Esophagus squamous epithelium (tissue), 5 donors: Measurements from ENCODE around the gene LINC00237. TPM values are rescaled to one million over a fixed set of nuclear protein-coding genes. Genes with fewer than 3 reads are reported as not detected.

Experiments used
- DNase-seq: peaks from one replicate; lab custom pipeline; 2025; lab: John Stamatoyannopoulos, UW
- H3K27ac ChIP-seq, 4 donors: fragments of 200-600 bp; sonication (generic); one replicate each; pipeline ENCODE4 v1.5.1; 2016 to 2019; ENCODE audit warnings: mild to moderate bottlenecking in 1 of 4
- H3K27me3 ChIP-seq, 4 donors: fragments of 200-600 bp; sonication (generic); 1 replicate in 3 of 4; 2 replicates in 1 of 4; pipeline versions ENCODE4 v1.5.1 to v1.6.0; 2017 to 2021; ENCODE audit warnings: antibody characterized with exemption in 1 of 4
- H3K36me3 ChIP-seq, 3 donors: fragments of 200-600 bp; sonication (generic); one replicate each; pipeline ENCODE4 v1.5.1; 2016 to 2019
- H3K4me1 ChIP-seq, 3 donors: fragments of 200-600 bp; sonication (generic); one replicate each; pipeline ENCODE4 v1.5.1; 2017 to 2019
- H3K4me3 ChIP-seq, 4 donors: fragments of 200-600 bp; sonication (generic); 1 replicate in 3 of 4; 2 replicates in 1 of 4; pipeline ENCODE4 v1.5.1; 2016 to 2019; ENCODE audit warnings: mild to moderate bottlenecking in 2 of 4, moderate library complexity in 1 of 4
- H3K9me3 ChIP-seq, 3 donors: fragments of 200-600 bp; sonication (generic); one replicate each; pipeline ENCODE4 v1.5.1; 2016 to 2019
- POLR2A ChIP-seq, 4 donors: fragments of 450-650 bp; IDR thresholded peaks; one replicate each; pipeline ENCODE4 v1.6.1; 2017; ENCODE audit warnings: antibody characterized with exemption in 4 of 4, mild to moderate bottlenecking in 4 of 4, moderate library complexity in 3 of 4
- WGBS, 2 donors: methylation state at CpG; one replicate each; pipeline ENCODE4 v1.1.5; 2018; 5-methylcytosine and 5-hydroxymethylcytosine counted together
- intact Hi-C: fragments of 100-400 bp; cut with DNase I; formaldehyde crosslinking; loops from one replicate; pipeline ENCODE4 v1.15.0; 2022
- total RNA-seq, 4 donors: library from RNA; depleted of rRNA; stranded (reverse); fragments of >200 nt; gene quantifications; one replicate each; pipeline ENCODE4 v1.1.0, GENCODE V29; 2016
- TF ChIP-seq, protein P1 (sequence below), 6 experiments: fragments of 450-650 bp in 4 of 6; fragments of 200-600 bp in 2 of 6; sonication (generic) in 2 of 6; IDR thresholded peaks; one replicate each; pipeline ENCODE4 v1.5.1; 2016 to 2019; ENCODE audit warnings: antibody characterized with exemption in 6 of 6, mild to moderate bottlenecking in 4 of 6, moderate library complexity in 4 of 6
- donor health status: DM: yes; HTN: yes; CAD: no.

Gene LINC00237
- total RNA-seq, 4 donors from 2014 or later = not detected

- H3K36me3 ChIP-seq = peaks cover 0 to 53% (median 0%) of the 10 kb centered on the region in 3 donors
- no peaks in the 10 kb centered on the region for H3K9me3 ChIP-seq
- TF ChIP-seq, protein P1, sequence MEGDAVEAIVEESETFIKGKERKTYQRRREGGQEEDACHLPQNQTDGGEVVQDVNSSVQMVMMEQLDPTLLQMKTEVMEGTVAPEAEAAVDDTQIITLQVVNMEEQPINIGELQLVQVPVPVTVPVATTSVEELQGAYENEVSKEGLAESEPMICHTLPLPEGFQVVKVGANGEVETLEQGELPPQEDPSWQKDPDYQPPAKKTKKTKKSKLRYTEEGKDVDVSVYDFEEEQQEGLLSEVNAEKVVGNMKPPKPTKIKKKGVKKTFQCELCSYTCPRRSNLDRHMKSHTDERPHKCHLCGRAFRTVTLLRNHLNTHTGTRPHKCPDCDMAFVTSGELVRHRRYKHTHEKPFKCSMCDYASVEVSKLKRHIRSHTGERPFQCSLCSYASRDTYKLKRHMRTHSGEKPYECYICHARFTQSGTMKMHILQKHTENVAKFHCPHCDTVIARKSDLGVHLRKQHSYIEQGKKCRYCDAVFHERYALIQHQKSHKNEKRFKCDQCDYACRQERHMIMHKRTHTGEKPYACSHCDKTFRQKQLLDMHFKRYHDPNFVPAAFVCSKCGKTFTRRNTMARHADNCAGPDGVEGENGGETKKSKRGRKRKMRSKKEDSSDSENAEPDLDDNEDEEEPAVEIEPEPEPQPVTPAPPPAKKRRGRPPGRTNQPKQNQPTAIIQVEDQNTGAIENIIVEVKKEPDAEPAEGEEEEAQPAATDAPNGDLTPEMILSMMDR (IDR thresholded peaks at IDR 0.05) = no peak
- no peak for TF ChIP-seq POLR2A (IDR thresholded peaks at IDR 0.05)
- H3K27me3 ChIP-seq = no peaks in the 10 kb centered on the region
- 87 to 88% methylated on average over 9 to 15 of the region's 16 CpGs for WGBS, 2 donors
- intact Hi-C loops = no loop called here
- no peak overlapping the region for H3K27ac ChIP-seq
- DNase-seq = no peak
- no peak overlapping the region for H3K4me3 ChIP-seq
- H3K4me1 ChIP-seq = no peaks in the 10 kb centered on the region
Observed at GRCh38 chr20:21133917-21134622, 27.9 kb upstream of the LINC00237 start.

DNA sequence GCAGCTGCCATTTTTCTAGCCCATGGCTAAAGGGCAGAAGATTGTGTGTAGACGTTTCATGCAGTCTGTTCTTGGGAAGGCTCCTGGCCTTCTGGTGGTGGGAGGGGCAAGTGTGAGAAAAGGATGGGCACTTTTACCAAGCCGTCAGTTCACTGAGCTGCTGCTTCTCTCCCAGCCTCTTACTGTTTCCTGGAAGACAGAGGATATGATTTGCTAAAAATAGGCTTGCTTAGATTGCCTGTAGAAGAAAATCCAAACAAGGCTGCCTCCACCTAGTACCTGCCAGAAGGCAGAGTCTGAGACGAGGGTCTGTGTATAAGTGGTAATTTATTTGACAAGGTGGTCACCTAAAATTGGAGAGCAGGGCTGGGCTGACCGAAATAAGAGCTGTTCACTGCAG, 27.2 kb upstream of the LINC00237 start:
- WGBS, 2 donors = 82 to 96% methylated on average over 4 of the region's 4 CpGs
- Histone ChIP-seq H3K4me1 (no peaks in the 10 kb centered on the region), H3K4me3 (no peak overlapping the region), H3K36me3 (peaks cover 0 to 51% (median 0%) of the 10 kb centered on the region in 3 donors), H3K27me3 (no peaks in the 10 kb centered on the region), H3K27ac (no peak overlapping the region), H3K9me3 (no peaks in the 10 kb centered on the region)
- DNase-seq = no peak
- intact Hi-C loops = no loop called here
- TF ChIP-seq, protein P1 (IDR thresholded peaks at IDR 0.05) = no peak
- no peak for TF ChIP-seq POLR2A (IDR thresholded peaks at IDR 0.05)

DNA sequence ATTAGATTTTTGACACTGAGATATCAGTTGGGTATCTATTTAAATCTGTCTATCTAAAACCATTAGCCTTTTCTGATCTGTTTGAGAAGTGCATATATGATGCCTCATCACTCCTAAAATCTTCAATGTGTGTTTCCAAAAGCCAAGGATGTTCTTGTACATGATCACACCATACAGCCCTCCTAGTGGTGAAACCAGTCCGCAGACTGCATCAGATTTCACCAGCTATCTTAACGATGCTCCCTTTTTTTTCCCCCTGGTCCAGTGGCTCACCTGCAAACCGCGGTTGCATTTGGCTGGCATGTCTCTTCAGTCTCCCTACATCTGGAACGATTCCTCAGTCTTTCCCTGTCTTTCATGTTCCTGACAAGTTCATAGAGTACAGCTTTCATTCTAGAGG, 23.7 kb upstream of the LINC00237 start:
- WGBS, 2 donors = 84 to 93% methylated on average over 5 of the region's 5 CpGs

DNA sequence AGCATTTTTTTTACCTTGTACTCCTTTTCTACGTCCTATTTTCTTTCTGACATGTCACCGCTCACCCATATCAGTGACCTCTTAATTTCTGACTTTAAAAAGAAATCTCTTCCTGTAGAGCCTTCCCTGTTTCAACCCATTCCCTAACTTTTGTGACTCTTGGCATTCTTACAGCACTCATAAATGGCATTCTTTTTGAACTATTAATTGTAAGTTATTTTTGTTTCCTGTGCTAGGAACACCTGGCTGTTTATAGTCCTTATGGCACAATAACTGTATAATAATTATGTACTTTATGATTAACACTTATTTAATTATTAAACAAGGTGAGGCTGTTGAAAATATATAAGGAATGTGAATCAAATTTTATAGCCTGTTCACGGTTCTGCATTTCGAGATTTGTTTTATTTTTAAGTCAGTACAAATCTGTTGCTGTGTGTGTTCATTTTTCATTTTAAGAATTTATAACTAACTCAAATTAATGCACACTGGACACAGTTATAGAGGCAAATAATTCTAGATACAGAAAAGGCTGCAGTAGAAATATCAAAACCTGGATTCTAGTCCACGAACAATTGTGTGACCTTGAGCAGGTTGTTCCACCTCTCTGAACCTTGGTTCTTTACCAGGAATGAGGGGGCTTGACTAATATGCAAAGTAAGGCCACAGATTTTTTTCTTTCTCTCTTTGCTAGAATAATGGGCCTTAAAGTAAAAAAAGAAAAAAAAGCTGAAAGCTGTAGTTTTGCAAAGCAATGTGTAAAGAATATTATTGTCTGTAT, 21.2 kb upstream of the LINC00237 start:
- intact Hi-C loops = no loop called here
- no peak for DNase-seq
- Histone ChIP-seq H3K4me3 (no peak overlapping the region), H3K27ac (no peak overlapping the region), H3K4me1 (peaks cover 0 to 24% (median 5%) of the 10 kb centered on the region in 3 donors), H3K36me3 (peaks cover 0 to 20% (median 0%) of the 10 kb centered on the region in 3 donors), H3K9me3 (no peaks in the 10 kb centered on the region), H3K27me3 (no peaks in the 10 kb centered on the region)
- TF ChIP-seq, protein P1 (IDR thresholded peaks at IDR 0.05) = no peak
- TF ChIP-seq POLR2A (IDR thresholded peaks at IDR 0.05) = no peak
- WGBS, 2 donors = 83 to 88% methylated on average over 5 of the region's 5 CpGs

More for the DNA sequence above, 23.7 kb upstream of the LINC00237 start:
- no peaks in the 10 kb centered on the region for H3K27me3 ChIP-seq
- H3K9me3 ChIP-seq = no peaks in the 10 kb centered on the region
- no peak for DNase-seq
- intact Hi-C loops = no loop called here
- peaks cover 0 to 22% (median 5%) of the 10 kb centered on the region in 3 donors for H3K4me1 ChIP-seq
- H3K27ac ChIP-seq = no peak overlapping the region
- H3K36me3 ChIP-seq = peaks cover 0 to 30% (median 0%) of the 10 kb centered on the region in 3 donors
- TF ChIP-seq, protein P1 (IDR thresholded peaks at IDR 0.05) = no peak
- TF ChIP-seq POLR2A (IDR thresholded peaks at IDR 0.05) = no peak
- no peak overlapping the region for H3K4me3 ChIP-seq

GRCh38 chr20:21126581-21126870, 20.4 kb upstream of the LINC00237 start:
- intact Hi-C loops = no loop called here

More at GRCh38 chr20:21126581-21126870, 20.4 kb upstream of the LINC00237 start:
- TF ChIP-seq, protein P1 (IDR thresholded peaks at IDR 0.05) = no peak
- no peak for TF ChIP-seq POLR2A (IDR thresholded peaks at IDR 0.05)
- no peak for DNase-seq
- peaks cover 0 to 11% (median 0%) of the 10 kb centered on the region in 3 donors for H3K36me3 ChIP-seq
- peak overlapping the region; percentile 78 to 97 (median 94) for H3K4me3 ChIP-seq
- 11 to 12% methylated on average over 8 of the region's 8 CpGs for WGBS, 2 donors
- peak overlapping the region; percentile 85 to 91 (median 88) for H3K27ac ChIP-seq
- H3K27me3 ChIP-seq = no peaks in the 10 kb centered on the region
- H3K9me3 ChIP-seq = no peaks in the 10 kb centered on the region
- peaks cover 0 to 24% (median 5%) of the 10 kb centered on the region in 3 donors for H3K4me1 ChIP-seq
